Activated T-helper 2 cell treated with anti-CD3 and anti-CD28 coated beads, Interferon-gamma antibody, Interleukin-2, Interleukin-4, amounts not matched to agents 10 μg/mL and 5 μg/mL and 100 μg/mL, durations not matched to agents 14 hours and 24 hours and 36 hours (primary cell): Measurements from ENCODE around the gene IGF2R. TPM values are rescaled to one million over a fixed set of nuclear protein-coding genes. Genes with fewer than 3 reads are reported as not detected.

Experiments used
- DNase-seq: peaks from one replicate; pipeline ENCODE4 v3.0.0; 2021; ENCODE audit warnings: low spot score
- H3K27ac Mint-ChIP-seq: one replicate; pipeline ENCODE4 v1.8.0; 2021; ENCODE audit warnings: mixed read lengths
- H3K27me3 Mint-ChIP-seq: one replicate; pipeline ENCODE4 v1.8.0; 2021; ENCODE audit warnings: low read depth, mixed read lengths
- H3K36me3 Mint-ChIP-seq: one replicate; pipeline ENCODE4 v1.8.0; 2021; ENCODE audit warnings: low read depth, mixed read lengths
- H3K4me1 Mint-ChIP-seq: one replicate; pipeline ENCODE4 v1.8.0; 2021; ENCODE audit warnings: low read depth, mixed read lengths
- H3K4me3 Mint-ChIP-seq: one replicate; pipeline ENCODE4 v1.8.0; 2021; ENCODE audit warnings: low read depth, mild to moderate bottlenecking, moderate library complexity, mixed read lengths
- H3K9me3 Mint-ChIP-seq: one replicate; pipeline ENCODE4 v1.8.0; 2021; ENCODE audit warnings: mixed read lengths
- intact Hi-C: fragments of 100-400 bp; cut with micrococcal nuclease; formaldehyde crosslinking; loops from one replicate; pipeline ENCODE4 v1.15.1; 2023
- total RNA-seq: library from RNA; stranded (reverse); gene quantifications from 2 replicates; pipeline ENCODE4 v1.2.3, GENCODE V29; 2022

The IGF2R gene
- total RNA-seq, 1 donor from 2014 or later, result 82.4 TPM

- Mint-ChIP-seq H3K4me1 (peaks cover 25% of the 10 kb centered on the region), H3K9me3 (no peaks in the 10 kb centered on the region), H3K27ac (no peak overlapping the region), H3K36me3 (peaks cover 84% of the 10 kb centered on the region), H3K27me3 (no peaks in the 10 kb centered on the region), H3K4me3 (no peak overlapping the region)
- DNase-seq, result no peak
- intact Hi-C loops, result no loop called here
Observed at GRCh38 chr6:160073272-160073671, 104.4 kb downstream of the IGF2R start.

- intact Hi-C loops, result no loop called here
- no peak overlapping the region for H3K27ac Mint-ChIP-seq
- peaks cover 4% of the 10 kb centered on the region for H3K4me1 Mint-ChIP-seq
- H3K9me3 Mint-ChIP-seq, result no peaks in the 10 kb centered on the region
- no peaks in the 10 kb centered on the region for H3K27me3 Mint-ChIP-seq
- H3K36me3 Mint-ChIP-seq, result peaks cover 81% of the 10 kb centered on the region
- H3K4me3 Mint-ChIP-seq, result no peak overlapping the region
- no peak for DNase-seq
Observed at GRCh38 chr6:160076009-160076408, 107.1 kb downstream of the IGF2R start.

- Mint-ChIP-seq H3K4me1 (no peaks in the 10 kb centered on the region), H3K36me3 (peaks cover 82% of the 10 kb centered on the region), H3K9me3 (no peaks in the 10 kb centered on the region), H3K27me3 (no peaks in the 10 kb centered on the region), H3K27ac (no peak overlapping the region), H3K4me3 (no peak overlapping the region)
- intact Hi-C loops, result no loop called here
- DNase-seq, result no peak
Observed at GRCh38 chr6:160077024-160077423, 108.1 kb downstream of the IGF2R start.

GRCh38 chr6:160077526-160077925 lies 108.6 kb downstream of the IGF2R start:
- no peaks in the 10 kb centered on the region for H3K27me3 Mint-ChIP-seq
- intact Hi-C loops, result no loop called here
- no peaks in the 10 kb centered on the region for H3K9me3 Mint-ChIP-seq
- peaks cover 80% of the 10 kb centered on the region for H3K36me3 Mint-ChIP-seq
- H3K27ac Mint-ChIP-seq, result no peak overlapping the region
- DNase-seq, result no peak
- no peak overlapping the region for H3K4me3 Mint-ChIP-seq
- H3K4me1 Mint-ChIP-seq, result no peaks in the 10 kb centered on the region

- Mint-ChIP-seq H3K4me3 (no peak overlapping the region), H3K4me1 (peaks cover 4% of the 10 kb centered on the region), H3K27ac (no peak overlapping the region), H3K36me3 (peaks cover 80% of the 10 kb centered on the region), H3K27me3 (no peaks in the 10 kb centered on the region), H3K9me3 (no peaks in the 10 kb centered on the region)
- no peak for DNase-seq
- intact Hi-C loops, result no loop called here
Observed at GRCh38 chr6:160078883-160079685, 110.2 kb downstream of the IGF2R start.

- Mint-ChIP-seq H3K4me3 (no peak overlapping the region), H3K4me1 (peaks cover 5% of the 10 kb centered on the region), H3K27ac (no peak overlapping the region), H3K27me3 (no peaks in the 10 kb centered on the region), H3K9me3 (no peaks in the 10 kb centered on the region), H3K36me3 (peaks cover 80% of the 10 kb centered on the region)
- DNase-seq, result no peak
- intact Hi-C loops, result no loop called here
Observed at GRCh38 chr6:160079686-160080043, 110.8 kb downstream of the IGF2R start.

- peaks cover 82% of the 10 kb centered on the region for H3K36me3 Mint-ChIP-seq
- H3K4me3 Mint-ChIP-seq, result no peak overlapping the region
- no peaks in the 10 kb centered on the region for H3K27me3 Mint-ChIP-seq
- no peak for DNase-seq
- intact Hi-C loops, result no loop called here
- peaks cover 5% of the 10 kb centered on the region for H3K4me1 Mint-ChIP-seq
- no peak overlapping the region for H3K27ac Mint-ChIP-seq
- no peaks in the 10 kb centered on the region for H3K9me3 Mint-ChIP-seq
Observed at GRCh38 chr6:160080097-160080496, 111.2 kb downstream of the IGF2R start.

GRCh38 chr6:160081398-160081797 lies 112.5 kb downstream of the IGF2R start:
- H3K4me1 Mint-ChIP-seq, result peaks cover 9% of the 10 kb centered on the region
- H3K4me3 Mint-ChIP-seq, result no peak overlapping the region
- no peak overlapping the region for H3K27ac Mint-ChIP-seq
- H3K9me3 Mint-ChIP-seq, result no peaks in the 10 kb centered on the region
- H3K36me3 Mint-ChIP-seq, result peaks cover 87% of the 10 kb centered on the region
- intact Hi-C loops, result no loop called here
- no peaks in the 10 kb centered on the region for H3K27me3 Mint-ChIP-seq
- DNase-seq, result no peak

- H3K9me3 Mint-ChIP-seq, result no peaks in the 10 kb centered on the region
- H3K27ac Mint-ChIP-seq, result no peak overlapping the region
- H3K27me3 Mint-ChIP-seq, result no peaks in the 10 kb centered on the region
- H3K4me1 Mint-ChIP-seq, result peaks cover 9% of the 10 kb centered on the region
- H3K4me3 Mint-ChIP-seq, result no peak overlapping the region
- peaks cover 81% of the 10 kb centered on the region for H3K36me3 Mint-ChIP-seq
- no peak for DNase-seq
- intact Hi-C loops, result no loop called here
Observed at GRCh38 chr6:160082627-160083026, 113.7 kb downstream of the IGF2R start.

GRCh38 chr6:160084198-160084776 lies 115.4 kb downstream of the IGF2R start:
- DNase-seq, result no peak
- no peaks in the 10 kb centered on the region for H3K9me3 Mint-ChIP-seq
- intact Hi-C loops, result no loop called here
- H3K27me3 Mint-ChIP-seq, result no peaks in the 10 kb centered on the region
- peaks cover 9% of the 10 kb centered on the region for H3K4me1 Mint-ChIP-seq
- H3K36me3 Mint-ChIP-seq, result peaks cover 83% of the 10 kb centered on the region
- H3K27ac Mint-ChIP-seq, result no peak overlapping the region
- H3K4me3 Mint-ChIP-seq, result no peak overlapping the region

- intact Hi-C loops, result no loop called here
- Mint-ChIP-seq H3K36me3 (peaks cover 83% of the 10 kb centered on the region), H3K27ac (no peak overlapping the region), H3K9me3 (no peaks in the 10 kb centered on the region), H3K4me3 (no peak overlapping the region), H3K27me3 (no peaks in the 10 kb centered on the region), H3K4me1 (peaks cover 9% of the 10 kb centered on the region)
- DNase-seq, result no peak
Observed at GRCh38 chr6:160085226-160085625, 116.3 kb downstream of the IGF2R start.

GRCh38 chr6:160085713-160086505 lies 117.0 kb downstream of the IGF2R start:
- no peaks in the 10 kb centered on the region for H3K27me3 Mint-ChIP-seq
- peaks cover 83% of the 10 kb centered on the region for H3K36me3 Mint-ChIP-seq
- DNase-seq, result no peak
- H3K9me3 Mint-ChIP-seq, result no peaks in the 10 kb centered on the region
- peak overlapping the region; percentile 7 for H3K27ac Mint-ChIP-seq
- intact Hi-C loops, result no loop called here
- peaks cover 9% of the 10 kb centered on the region for H3K4me1 Mint-ChIP-seq
- no peak overlapping the region for H3K4me3 Mint-ChIP-seq

GRCh38 chr6:160086754-160087153 lies 117.9 kb downstream of the IGF2R start:
- no peaks in the 10 kb centered on the region for H3K27me3 Mint-ChIP-seq
- peaks cover 9% of the 10 kb centered on the region for H3K4me1 Mint-ChIP-seq
- H3K27ac Mint-ChIP-seq, result no peak overlapping the region
- no peak overlapping the region for H3K4me3 Mint-ChIP-seq
- DNase-seq, result no peak
- intact Hi-C loops, result no loop called here
- H3K9me3 Mint-ChIP-seq, result no peaks in the 10 kb centered on the region
- peaks cover 79% of the 10 kb centered on the region for H3K36me3 Mint-ChIP-seq
